Body of pancreas (tissue), 4 donors: Measurements from ENCODE around the gene AGMO.

Experiments used
- CTCF ChIP-seq, 7 experiments: fragments of 450-650 bp in 4 of 7; fragments of 200-600 bp in 3 of 7; sonication (generic) in 3 of 7; IDR thresholded peaks; one replicate each; pipeline ENCODE4 v1.5.1; 2016 to 2019; ENCODE audit warnings: antibody characterized with exemption in 7 of 7
- POLR2A ChIP-seq, 3 donors: fragments of 450-650 bp; IDR thresholded peaks; one replicate each; pipeline ENCODE4 v1.6.1; 2016; ENCODE audit warnings: antibody characterized with exemption in 3 of 3, mild to moderate bottlenecking in 2 of 3

DNA sequence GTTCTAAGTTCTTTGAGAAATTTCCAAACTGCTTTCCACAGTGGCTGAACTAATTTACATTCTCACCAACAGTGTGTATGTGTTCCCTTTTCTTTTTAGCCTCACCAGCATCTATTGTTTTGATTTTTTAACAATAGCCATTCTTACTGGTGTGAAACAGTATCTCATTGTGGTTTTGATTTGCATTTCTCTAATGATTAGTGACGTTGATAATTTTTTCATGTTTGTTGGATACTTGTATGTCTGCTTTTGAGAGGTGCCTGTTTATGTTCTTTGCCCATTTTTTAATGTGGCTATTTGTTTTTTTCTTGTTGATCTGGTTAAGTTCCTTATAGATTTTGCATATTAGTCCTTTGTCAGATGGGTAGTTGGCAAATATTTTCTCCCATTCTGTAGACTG is 191.4 kb downstream of the AGMO start:
- TF ChIP-seq POLR2A (IDR thresholded peaks at IDR 0.05) (no peak), CTCF (IDR thresholded peaks at IDR 0.05) (no peak)
